HepG2 (cell line): ENCODE results near the gene RHOT2. TPM values are rescaled to one million over a fixed set of nuclear protein-coding genes. Genes with fewer than 3 reads are reported as not detected.

ENCODE experiments used
- ATAC-seq: fragments of 200-7000 bp; cut with Tn5 transposase; 3 replicates; pipeline ENCODE4 v1.9.1; 2020; ENCODE audit warnings: mild to moderate bottlenecking, moderate library complexity
- BruUV-seq: library from RNA; stranded (reverse); fragments of 400-500 nt; replicated peaks from 2 replicates; lab custom pipeline; 2021; lab: Mats Ljungman, UMichigan
- CTCF ChIA-PET: fragments of 300-600 bp; formaldehyde crosslinking; extraction: SDS; loops from one replicate; lab custom pipeline; 2021; ENCODE audit warnings: low total read pairs, inconsistent platforms, low intra/inter-chr PET ratio; lab: Yijun Ruan, JAX
- POLR2A ChIA-PET: fragments of 350-600 bp; sonication (Branson Sonifier 250); formaldehyde crosslinking; loops from one replicate; lab custom pipeline; 2020; ENCODE audit warnings: antibody characterized with exemption, inconsistent platforms; lab: Yijun Ruan, JAX
- DNase-seq: peaks from one replicate; pipeline ENCODE4 v3.0.0-alpha.2; 2015; ENCODE audit warnings: low spot score
- FAIRE-seq: peaks from 3 replicates; lab custom pipeline; 2011; peaks lifted over from hg19 to GRCh38; lab: Jason Lieb, UNC
- H2AFZ ChIP-seq: one replicate; pipeline ENCODE4 v1.6.1; 2011; ENCODE audit warnings: low read length, inconsistent platforms
- H3K27ac ChIP-seq: fragments of 300-600 bp; 3 replicates; pipeline ENCODE4 v1.8.0; 2011; ENCODE audit warnings: mixed run types, mild to moderate bottlenecking, mixed read lengths, low read length, inconsistent platforms; ENCODE audit not compliant: insufficient read depth; ENCODE audit errors: extremely low read length
- H3K27me3 ChIP-seq, 2 experiments: fragments of 200-600 bp in 1 of 2; 2 replicates in 1 of 2; 3 replicates in 1 of 2; pipeline versions ENCODE4 v1.6.0 to v1.8.0; 2011; ENCODE audit warnings: low read length in 2 of 2, mild to moderate bottlenecking in 2 of 2, moderate library complexity in 2 of 2, inconsistent platforms in 1 of 2; ENCODE audit not compliant: insufficient read depth in 2 of 2, control insufficient read depth in 1 of 2
- H3K36me3 ChIP-seq, 2 experiments: fragments of 200-600 bp in 1 of 2; replicated peaks in 1 of 2; 2 replicates in 1 of 2; 3 replicates in 1 of 2; pipeline versions ENCODE4 v1.5.1 to v1.8.0; 2011; ENCODE audit warnings: low read length in 2 of 2, inconsistent platforms in 1 of 2; ENCODE audit not compliant: insufficient read depth in 2 of 2, control insufficient read depth in 1 of 2
- H3K4me1 ChIP-seq: 2 replicates; pipeline ENCODE4 v1.5.1; 2012; ENCODE audit warnings: low read length, inconsistent platforms; ENCODE audit not compliant: insufficient read depth
- H3K4me2 ChIP-seq: 2 replicates; pipeline ENCODE4 v1.6.0; 2011; ENCODE audit warnings: low read depth, low read length, inconsistent platforms
- H3K4me3 ChIP-seq, 3 experiments: fragments of 200-600 bp in 1 of 3; sonication (generic), shearing (Covaris generic) in 1 of 3; replicated peaks in 1 of 3; 2 replicates each; pipeline ENCODE4 v1.5.1; 2011 to 2016; ENCODE audit warnings: low read length in 3 of 3, inconsistent platforms in 2 of 3, low read depth in 2 of 3, mild to moderate bottlenecking in 2 of 3, control low read depth in 1 of 3, mixed read lengths in 1 of 3; ENCODE audit not compliant: insufficient read depth in 1 of 3
- H3K79me2 ChIP-seq: one replicate; pipeline ENCODE4 v1.6.1; 2011; ENCODE audit warnings: low read length, inconsistent platforms; ENCODE audit not compliant: insufficient read depth
- H3K9ac ChIP-seq: 2 replicates; pipeline ENCODE4 v1.6.0; 2011; ENCODE audit warnings: mild to moderate bottlenecking, low read depth, low read length, inconsistent platforms; ENCODE audit not compliant: insufficient read depth
- H3K9me3 ChIP-seq: 2 replicates; pipeline ENCODE4 v1.5.1; 2012; ENCODE audit warnings: mild to moderate bottlenecking, low read length
- H4K20me1 ChIP-seq: 2 replicates; pipeline ENCODE4 v1.6.0; 2011; ENCODE audit warnings: inconsistent platforms, mild to moderate bottlenecking, low read length, moderate library complexity; ENCODE audit not compliant: insufficient read depth
- NAIF1 ChIP-seq: sonication (generic); formaldehyde crosslinking; IDR thresholded peaks from 2 replicates; pipeline ENCODE4 v1.5.0; 2020; ENCODE audit warnings: mild to moderate bottlenecking, missing genetic modification reagents, borderline replicate concordance
- NR2C2 ChIP-seq: sonication (generic); formaldehyde crosslinking; IDR thresholded peaks from 2 replicates; pipeline ENCODE4 v1.4.0; 2020; ENCODE audit warnings: missing genetic modification reagents, mild to moderate bottlenecking, moderate library complexity, borderline replicate concordance
- PCBP2 ChIP-seq: fragments of 200-400 bp; formaldehyde crosslinking; optimal IDR thresholded peaks from 2 replicates; pipeline ENCODE3; 2018; ENCODE audit warnings: low read length, low read depth; ENCODE audit not compliant: poor library complexity, severe bottlenecking
- PRMT3 ChIP-seq: sonication (generic); formaldehyde crosslinking; IDR thresholded peaks from 2 replicates; pipeline ENCODE4 v1.8.1; 2022; ENCODE audit warnings: low read depth, mild to moderate bottlenecking, moderate library complexity, missing genetic modification reagents, borderline replicate concordance
- SIN3B ChIP-seq: fragments of 150-350 bp; IDR thresholded peaks from 2 replicates; pipeline ENCODE4 v1.6.1; 2014; ENCODE audit warnings: low read length
- SRSF4 ChIP-seq: fragments of 200-400 bp; formaldehyde crosslinking; IDR thresholded peaks from one replicate; pipeline ENCODE4 v1.6.1; 2018; ENCODE audit warnings: mild to moderate bottlenecking, low read depth, low read length, moderate library complexity; ENCODE audit not compliant: poor library complexity, severe bottlenecking
- ZBTB44 ChIP-seq: sonication (generic); formaldehyde crosslinking; IDR thresholded peaks from 2 replicates; pipeline ENCODE4 v1.4.0; 2020; ENCODE audit warnings: missing genetic modification reagents
- ZFX ChIP-seq: sonication (generic); formaldehyde crosslinking; IDR thresholded peaks from 2 replicates; pipeline ENCODE4 v1.4.0; 2020; ENCODE audit warnings: mild to moderate bottlenecking, low read depth, missing genetic modification reagents, moderate library complexity
- ZMAT3 ChIP-seq: sonication (generic); formaldehyde crosslinking; conservative IDR thresholded peaks from 2 replicates; pipeline ENCODE4 v1.7.0; 2021; ENCODE audit warnings: missing genetic modification reagents
- ZNF234 ChIP-seq: sonication (generic); formaldehyde crosslinking; conservative IDR thresholded peaks from 2 replicates; pipeline ENCODE4 v1.5.1; 2020; ENCODE audit warnings: mild to moderate bottlenecking, missing genetic modification reagents
- ZNF747 ChIP-seq: sonication (generic); formaldehyde crosslinking; IDR thresholded peaks from 2 replicates; pipeline ENCODE4 v1.8.1; 2023; ENCODE audit warnings: missing genetic modification reagents, mild to moderate bottlenecking, borderline replicate concordance
- WGBS: methylation state at CpG from one replicate; pipeline ENCODE4 v1.1.6; 2017; ENCODE audit warnings: low lambda C conversion rate; 5-methylcytosine and 5-hydroxymethylcytosine counted together
- in situ Hi-C: cut with HindIII; loops from 2 replicates; pipeline ENCODE4 v1.10.0; 2017; ENCODE audit warnings: low pct_unique_long_range_greater_than_20kb; ENCODE audit not compliant: extremely low pct_ligation_motif_present
- intact Hi-C: fragments of 100-400 bp; cut with micrococcal nuclease; formaldehyde crosslinking; loops from one replicate; pipeline ENCODE4 v1.10.0; 2022; ENCODE audit not compliant: unreplicated experiment
- polyA plus RNA-seq, 8 experiments: library from polyadenylated mRNA; depleted of rRNA in 3 of 8; stranded (reverse) in 7 of 8; unstranded in 1 of 8; fragments of >200 nt; fragmentation: Illumina TruSeq in 4 of 8; extraction: Trizol in 4 of 8; gene quantifications; 2 replicates each; pipeline versions ENCODE4 v1.2.1 to v1.2.3, GENCODE V29; 2011 to 2016; ENCODE audit warnings: low read depth in 4 of 8, missing spikeins in 1 of 8, mixed read lengths in 1 of 8; ENCODE audit not compliant: insufficient read depth in 1 of 8
- total RNA-seq, 5 experiments: library from RNA; depleted of rRNA; stranded (reverse); fragments of >200 nt; fragmentation: Illumina TruSeq; extraction: Trizol; gene quantifications; 2 replicates each; pipeline ENCODE4 v1.2.3, GENCODE V29; 2016; ENCODE audit warnings: low read depth in 1 of 5

The RHOT2 gene
- total and polyA plus RNA-seq, 2 of the 13 experiments (the other 11 are each of a cell fraction or from before 2014, with no cell fraction given) = 63.6 to 76.9 TPM

GRCh38 chr16:694187-694862 lies 26.4 kb downstream of the RHOT2 start (continued):
- TF ChIP-seq ZFX (CRISPR knock-in tag) = 0 out of 2 replicates have a peak, but pooled peaks have one; percentile 21

GRCh38 chr16:694863-695354 lies 27.0 kb downstream of the RHOT2 start:
- no peak for ATAC-seq
- ChIA-PET CTCF (no interaction called here), POLR2A (interaction anchor here (0.6 to 3.4 kb wide), 8 partner anchors 12 to 66 kb away, joined by 3 to 21 read pairs (median 4); partner anchors contain the start of genes ANTKMT, MSLN, RHBDL1 and STUB1)
- no peak for DNase-seq
- Histone ChIP-seq H3K36me3 (no peaks in the 10 kb centered on the region), H2AFZ (no peak overlapping the region), H3K79me2 (no peaks in the 10 kb centered on the region), H4K20me1 (no peaks in the 10 kb centered on the region), H3K9me3 (no peaks in the 10 kb centered on the region), H3K4me3 (peak overlapping the region; percentile 34 to 69 (median 57); a peak in 5 of 6 replicates), H3K27ac (no peak overlapping the region), H3K4me1 (peaks cover 13% of the 10 kb centered on the region), H3K9ac (peak overlapping the region; percentile 46; the same call in 1 of the 2 replicates), H3K27me3 (peaks cover 12 to 40% of the 10 kb centered on the region in 2 experiments), H3K4me2 (peak overlapping the region; percentile 84)
- no TSS peak for BruUV-seq
- in situ Hi-C loops (no loop called here), intact Hi-C loops (no loop called here)
- FAIRE-seq = no peak
- no peak for TF ChIP-seq ZNF234
- no peak for TF ChIP-seq SIN3B
- 22% methylated on average over 15 of the region's 37 CpGs for WGBS

GRCh38 chr16:695355-696089 lies 27.6 kb downstream of the RHOT2 start:
- Histone ChIP-seq H4K20me1 (no peaks in the 10 kb centered on the region), H3K4me1 (peaks cover 12% of the 10 kb centered on the region), H3K27ac (no peak overlapping the region), H3K79me2 (no peaks in the 10 kb centered on the region), H3K4me2 (peak overlapping the region; percentile 74), H3K9me3 (no peaks in the 10 kb centered on the region), H3K36me3 (no peaks in the 10 kb centered on the region), H2AFZ (no peak overlapping the region), H3K9ac (no peak overlapping the region), H3K4me3 (peak overlapping the region in 2 of 3 experiments; percentile 57 to 65; a peak in 3 of 6 replicates), H3K27me3 (peaks cover 15 to 45% of the 10 kb centered on the region in 2 experiments)
- intact Hi-C loops (no loop called here), in situ Hi-C loops (no loop called here)
- FAIRE-seq (no peak), ATAC-seq (peak; percentile 31), DNase-seq (no peak)
- WGBS = 1% methylated on average over 17 of the region's 71 CpGs
- ChIA-PET CTCF (no interaction called here), POLR2A (interaction anchor here (0.6 to 3.4 kb wide), 9 partner anchors 12 to 65 kb away, joined by 3 to 21 read pairs (median 4); partner anchors contain the start of genes ANTKMT, METRN, MSLN and RHBDL1)
- BruUV-seq = no TSS peak
- TF ChIP-seq SRSF4 (no peak), PCBP2 (no peak), PRMT3 (CRISPR knock-in tag) (no peak), ZBTB44 (CRISPR knock-in tag) (no peak), ZNF747 (CRISPR knock-in tag) (0 out of 2 replicates have a peak, but pooled peaks have one; percentile 47), NAIF1 (peak; percentile 53; the same call in 1 of the 2 replicates), NR2C2 (CRISPR knock-in tag) (0 out of 2 replicates have a peak, but pooled peaks have one; percentile 24), ZMAT3 (CRISPR knock-in tag) (peak; percentile 65; the same call in 1 of the 2 replicates)
